HG03342 (cell line): ENCODE measurements around the gene CNTN1.

Source experiments
- ATAC-seq: cut with Tn5 transposase; IDR thresholded peaks from one replicate; pipeline ENCODE4 v1.9.1; 2021; ENCODE audit warnings: mild to moderate bottlenecking, moderate library complexity; ENCODE audit not compliant: unreplicated experiment

CNTN1 gene

GRCh38 chr12:40957417-40957816 lies 265.2 kb downstream of the CNTN1 start:
- ATAC-seq, result no peak

- ATAC-seq, result no peak
Measured at GRCh38 chr12:40959041-40959440, 266.8 kb downstream of the CNTN1 start.

GRCh38 chr12:40963751-40964150 lies 271.5 kb downstream of the CNTN1 start:
- ATAC-seq, result no peak

- ATAC-seq, result no peak
Measured at GRCh38 chr12:40969796-40970195, 277.6 kb downstream of the CNTN1 start.

- no peak for ATAC-seq
Measured at GRCh38 chr12:40970320-40970907, 278.2 kb downstream of the CNTN1 start.

GRCh38 chr12:40971911-40972310 lies 279.7 kb downstream of the CNTN1 start:
- no peak for ATAC-seq

- ATAC-seq, result no peak
Measured at GRCh38 chr12:40976546-40976945, 284.3 kb downstream of the CNTN1 start.

- no peak for ATAC-seq
Measured at GRCh38 chr12:40980427-40980961, 288.3 kb downstream of the CNTN1 start.

GRCh38 chr12:40986001-40986400 lies 293.8 kb downstream of the CNTN1 start:
- ATAC-seq, result no peak

GRCh38 chr12:40988355-40988754 lies 296.1 kb downstream of the CNTN1 start:
- ATAC-seq, result no peak

GRCh38 chr12:40988824-40989223 lies 296.6 kb downstream of the CNTN1 start:
- ATAC-seq, result no peak

GRCh38 chr12:40989785-40990184 lies 297.5 kb downstream of the CNTN1 start:
- no peak for ATAC-seq

GRCh38 chr12:40992158-40992557 lies 299.9 kb downstream of the CNTN1 start:
- no peak for ATAC-seq

- no peak for ATAC-seq
Measured at GRCh38 chr12:40992674-40993073, 300.4 kb downstream of the CNTN1 start.

- ATAC-seq, result no peak
Measured at GRCh38 chr12:40993158-40993557, 300.9 kb downstream of the CNTN1 start.

GRCh38 chr12:40996091-40996490 lies 303.9 kb downstream of the CNTN1 start:
- no peak for ATAC-seq

- no peak for ATAC-seq
Measured at GRCh38 chr12:40999210-40999609, 307.0 kb downstream of the CNTN1 start.

GRCh38 chr12:41008472-41008871 lies 316.2 kb downstream of the CNTN1 start:
- no peak for ATAC-seq

- no peak for ATAC-seq
Measured at GRCh38 chr12:41011939-41012338, 319.7 kb downstream of the CNTN1 start.

GRCh38 chr12:41013881-41014642 lies 321.8 kb downstream of the CNTN1 start:
- no peak for ATAC-seq

GRCh38 chr12:41014643-41015020 lies 322.4 kb downstream of the CNTN1 start:
- ATAC-seq, result no peak

GRCh38 chr12:41018010-41018409 lies 325.8 kb downstream of the CNTN1 start:
- no peak for ATAC-seq
